Activated CD4-positive, alpha-beta T cell treated with anti-CD3 and anti-CD28 coated beads, Interleukin-2, amount 50 U/mL, for 16 hours (primary cell): ENCODE data around the gene FAM187B.
"Not testable (repeated sequence)": the region's sequence is repeated elsewhere in the genome, so short reads cannot be mapped to it uniquely, and the experiment has no call there.

Experiments
- DNase-seq: peaks from one replicate; pipeline ENCODE4 v3.0.0-alpha.2; 2020

The FAM187B gene

DNA sequence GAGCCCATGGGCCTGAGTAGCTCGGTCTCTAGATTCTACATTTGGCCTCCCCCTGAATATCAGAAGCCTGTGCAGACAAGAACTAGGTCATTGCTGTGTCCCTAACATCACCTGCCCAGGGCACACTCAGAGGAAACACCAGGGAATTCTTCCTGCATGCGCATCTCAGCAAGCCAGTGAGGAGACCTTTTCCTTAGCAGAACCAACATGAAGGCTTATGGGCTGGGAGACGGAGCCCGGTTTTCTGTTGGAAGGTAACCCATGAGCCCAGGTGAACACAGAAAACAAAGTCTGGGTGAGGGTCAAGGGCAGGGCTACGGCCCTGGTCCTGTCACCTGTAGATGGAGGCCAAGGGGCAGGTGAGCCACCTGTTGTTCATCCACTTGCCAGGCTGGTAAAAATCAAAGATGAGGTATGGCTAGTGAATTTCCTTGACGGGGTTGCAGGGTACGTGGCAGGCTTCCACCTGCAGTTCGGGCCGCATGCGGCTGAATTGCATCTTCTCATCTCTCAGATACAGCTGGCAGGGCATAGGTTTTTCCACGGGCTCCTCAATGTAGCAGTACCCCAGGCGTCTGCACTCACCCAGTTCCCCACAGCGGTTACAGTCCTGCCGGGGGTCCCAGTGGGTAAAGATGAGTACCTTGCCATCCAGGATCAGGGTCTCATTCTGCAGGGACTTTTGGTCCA is 3.6 kb upstream of the FAM187B start:
- no peak for DNase-seq

DNA sequence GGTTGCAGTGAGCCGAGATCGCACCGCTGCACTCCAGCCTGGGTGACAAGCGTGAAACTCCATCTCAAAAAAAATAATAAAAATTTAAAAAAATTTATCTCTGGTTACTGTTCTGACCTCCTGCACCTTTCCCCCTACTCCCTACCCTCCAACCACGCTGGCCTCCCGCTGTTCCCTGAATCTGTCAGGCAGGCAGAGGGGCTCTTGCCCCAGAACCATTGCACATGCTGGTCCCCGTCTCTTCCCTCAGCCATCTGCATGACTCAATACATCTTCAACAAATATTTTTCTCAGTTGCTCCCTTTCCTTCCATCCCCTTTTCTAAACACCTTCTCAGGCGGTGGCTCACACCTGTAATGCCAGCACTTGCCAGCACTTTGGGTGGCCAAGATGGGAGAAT is 1.1 kb upstream of the FAM187B start:
- DNase-seq = no peak

DNA sequence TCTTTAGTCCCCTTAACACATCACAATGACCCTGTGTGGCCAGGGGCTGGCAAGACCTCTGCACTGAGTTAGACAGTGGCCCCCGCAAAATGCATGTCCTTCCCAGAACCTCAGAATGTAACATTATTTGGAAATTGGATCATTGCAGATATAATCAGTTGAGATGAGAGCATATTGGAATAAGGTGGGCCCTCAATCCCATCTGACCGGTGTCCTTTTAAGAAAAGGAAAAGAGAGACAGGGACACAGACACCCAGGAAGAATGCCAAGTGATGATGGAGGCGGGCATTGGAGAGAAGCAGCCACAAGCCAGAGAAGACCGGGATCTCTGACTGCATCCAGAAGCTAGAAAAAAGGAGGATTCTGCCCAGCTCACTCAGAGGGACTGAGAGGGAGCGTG is 1.8 kb downstream of the FAM187B start:
- no peak for DNase-seq

DNA sequence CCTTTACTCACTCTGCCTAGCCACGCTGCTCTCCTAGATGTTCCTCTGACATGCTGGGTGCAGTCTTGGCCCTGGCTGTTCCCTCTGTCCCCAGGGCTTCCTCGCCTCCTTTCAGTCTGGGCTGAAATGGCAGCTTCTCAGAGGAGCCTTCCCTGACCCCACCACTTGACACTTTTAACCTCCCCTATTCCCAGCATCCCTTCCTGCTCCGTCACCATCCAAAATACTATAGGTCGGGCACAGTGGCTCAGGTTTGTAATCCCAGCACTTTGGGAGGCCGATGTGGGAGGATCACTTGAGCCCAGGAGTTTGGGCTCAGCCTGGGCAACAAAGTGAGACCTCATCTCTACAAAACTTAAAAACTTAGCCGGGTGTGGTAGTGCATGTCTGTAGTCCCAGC is 2.6 kb downstream of the FAM187B start:
- no peak for DNase-seq

DNA sequence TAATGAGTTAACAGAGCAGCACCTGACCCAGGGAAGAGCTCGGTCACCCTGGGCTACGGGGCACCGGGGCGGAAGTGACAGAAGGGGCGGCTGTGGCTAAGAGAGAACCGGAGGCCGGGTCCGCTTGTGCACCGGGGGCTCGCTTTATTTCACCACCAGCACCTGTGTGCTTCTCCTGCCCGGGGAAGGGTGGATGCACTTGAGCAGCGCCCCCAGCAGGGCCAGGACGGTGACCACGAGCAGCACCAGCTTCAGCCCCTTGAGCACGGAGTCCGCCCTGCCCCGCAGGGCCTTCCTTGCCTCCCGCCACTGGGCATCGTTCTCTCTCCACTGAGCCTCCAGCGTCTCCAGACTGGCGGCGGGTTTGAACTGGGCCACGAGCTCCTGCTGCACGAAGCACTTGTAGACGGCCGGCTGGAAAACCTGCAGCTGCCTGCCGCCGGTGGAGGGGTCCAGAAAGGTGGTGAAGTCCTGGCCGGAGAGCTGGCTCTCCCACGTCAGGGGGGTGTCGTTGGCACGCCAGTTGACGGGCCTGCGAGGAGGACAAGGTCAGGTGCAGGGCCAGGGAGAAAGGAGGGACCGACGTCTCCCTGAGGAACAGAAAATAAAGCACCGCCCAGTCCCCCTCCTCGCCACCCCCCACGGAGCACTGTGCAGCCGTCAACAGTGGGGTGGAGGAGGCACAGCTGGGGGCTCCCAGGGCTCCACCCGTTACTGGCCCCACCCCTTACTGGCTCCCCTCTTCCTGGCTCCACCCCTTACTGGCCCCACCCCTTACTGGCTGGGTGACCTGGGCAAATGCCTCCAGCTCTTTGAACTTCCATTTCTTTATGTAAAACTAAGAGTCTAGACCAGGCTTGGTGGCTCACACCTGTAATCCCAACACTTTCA is 3.6 kb downstream of the FAM187B start:
- no peak for DNase-seq

DNA sequence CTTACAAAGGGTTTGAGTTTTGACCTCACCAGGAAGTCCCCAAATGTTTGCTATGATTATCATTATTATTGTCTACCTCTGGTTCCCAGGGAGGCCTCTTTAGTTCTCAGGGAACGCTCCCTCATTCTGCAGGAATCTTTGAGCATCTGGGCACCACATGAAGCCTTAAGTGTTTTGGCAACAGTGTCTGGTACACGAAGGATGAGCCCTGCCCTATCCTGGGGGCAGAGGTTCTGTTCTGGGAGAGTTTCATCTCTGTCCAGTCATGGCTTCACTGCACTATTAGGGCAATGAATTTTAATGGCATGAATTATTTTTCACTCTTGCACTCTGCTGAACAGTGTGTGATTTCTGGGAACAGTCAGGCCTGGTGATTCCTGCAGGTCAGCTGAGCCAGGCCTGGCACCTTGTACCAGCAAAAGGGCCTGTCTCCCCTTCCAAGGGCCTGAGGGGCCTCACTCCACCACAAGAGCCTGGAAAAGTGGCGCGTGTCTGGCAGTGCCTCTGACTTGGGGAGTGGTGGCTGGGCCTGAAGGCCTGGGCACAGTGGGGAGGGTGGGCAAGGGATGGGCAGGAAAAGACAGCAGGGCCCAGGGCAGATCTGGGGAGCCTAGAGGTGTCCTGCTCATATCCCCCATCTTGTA is 4.6 kb downstream of the FAM187B start:
- DNase-seq = no peak

DNA sequence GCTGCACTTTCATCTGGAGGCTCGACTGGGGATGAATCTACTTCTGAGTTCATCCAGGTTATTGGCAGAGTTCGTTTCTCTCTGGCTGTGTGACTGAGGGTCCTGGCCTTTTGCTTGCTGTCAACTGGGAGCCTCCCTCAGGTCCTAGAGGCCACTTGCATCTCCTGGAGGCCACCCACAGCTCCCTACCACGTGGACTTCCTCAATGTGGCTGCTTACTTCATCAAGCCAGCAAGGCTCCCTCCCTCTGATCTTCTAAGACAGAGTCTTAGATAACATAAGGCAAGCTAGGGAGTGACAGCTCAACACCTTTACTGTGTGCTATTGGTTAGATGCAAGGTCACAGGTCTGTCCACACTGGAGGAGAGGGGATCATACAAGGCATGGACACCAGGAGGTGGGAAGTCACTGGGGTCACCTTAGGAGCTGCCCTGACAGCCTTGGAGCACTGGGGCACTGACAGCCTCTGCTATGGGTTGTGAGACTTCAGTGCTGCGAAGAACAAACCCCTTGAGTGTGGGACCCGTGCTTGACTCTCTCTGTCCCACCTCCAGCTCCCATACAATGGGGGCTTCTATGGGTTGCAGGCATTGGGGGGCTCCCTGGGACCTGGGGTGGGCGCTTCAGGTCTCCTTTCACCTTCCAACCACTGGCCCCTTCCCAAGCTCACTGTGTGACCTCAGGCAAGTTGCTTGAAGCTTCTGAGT is 5.3 kb downstream of the FAM187B start:
- DNase-seq = no peak

DNA sequence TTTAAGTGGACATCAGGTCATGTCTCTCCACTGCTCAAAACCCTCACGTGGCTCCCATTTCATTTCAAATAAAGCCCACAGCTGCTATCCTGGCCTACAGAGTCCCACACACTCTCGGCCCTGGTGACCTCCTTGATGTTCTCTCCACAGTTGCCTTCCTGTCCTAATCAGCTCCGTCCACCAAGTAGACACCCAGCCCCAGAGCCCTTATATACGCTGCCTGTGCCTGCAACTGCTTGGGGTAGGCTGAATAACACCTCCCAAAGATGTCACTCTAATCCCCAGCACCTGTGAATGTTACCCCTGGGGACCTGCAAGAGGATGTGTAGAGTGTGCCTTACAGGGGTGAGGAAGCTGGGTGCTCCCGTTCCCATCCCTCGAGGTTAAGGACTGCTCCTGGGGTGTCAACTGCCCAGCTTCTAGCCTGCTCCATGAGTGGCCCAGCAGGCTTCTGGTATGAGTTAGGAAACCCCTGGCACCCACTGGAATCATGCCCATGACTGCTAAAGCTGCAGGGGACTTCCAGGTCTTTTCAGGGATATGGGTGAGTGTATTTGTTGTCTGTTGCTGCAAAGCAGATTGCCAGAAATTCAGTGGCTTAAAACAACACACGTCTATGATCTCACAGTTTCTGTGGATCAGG is 6.0 kb downstream of the FAM187B start:
- no peak for DNase-seq

DNA sequence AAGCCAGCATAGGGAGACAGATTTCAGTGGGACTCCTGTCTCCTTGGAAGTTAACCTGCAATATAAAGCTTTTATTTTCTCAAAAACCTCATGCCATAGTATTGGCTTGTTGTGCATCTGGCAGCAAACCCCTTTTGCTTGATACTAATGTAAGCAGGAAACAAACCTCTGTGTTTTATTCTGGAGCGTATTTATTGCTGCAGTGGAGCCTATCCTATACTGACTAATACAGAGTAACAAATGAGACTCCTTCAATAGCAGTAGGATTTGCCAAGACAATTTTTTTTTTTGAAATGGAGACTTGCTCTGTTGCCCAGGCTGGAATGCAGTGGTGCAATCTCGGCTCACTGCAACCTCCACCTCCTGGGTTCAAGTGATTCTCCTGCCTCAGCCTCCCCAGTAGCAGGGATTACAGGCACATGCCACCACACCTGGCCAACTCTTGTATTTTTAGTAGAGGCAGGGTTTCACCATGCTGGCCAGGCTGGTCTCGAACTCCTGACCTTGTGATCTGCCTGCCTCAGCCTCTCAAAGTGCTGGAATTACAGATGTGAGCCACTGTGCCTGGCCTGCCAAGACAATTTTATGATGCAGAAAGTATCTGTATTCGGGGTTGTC is 7.5 kb downstream of the FAM187B start:
- not testable (repeated sequence) for DNase-seq

DNA sequence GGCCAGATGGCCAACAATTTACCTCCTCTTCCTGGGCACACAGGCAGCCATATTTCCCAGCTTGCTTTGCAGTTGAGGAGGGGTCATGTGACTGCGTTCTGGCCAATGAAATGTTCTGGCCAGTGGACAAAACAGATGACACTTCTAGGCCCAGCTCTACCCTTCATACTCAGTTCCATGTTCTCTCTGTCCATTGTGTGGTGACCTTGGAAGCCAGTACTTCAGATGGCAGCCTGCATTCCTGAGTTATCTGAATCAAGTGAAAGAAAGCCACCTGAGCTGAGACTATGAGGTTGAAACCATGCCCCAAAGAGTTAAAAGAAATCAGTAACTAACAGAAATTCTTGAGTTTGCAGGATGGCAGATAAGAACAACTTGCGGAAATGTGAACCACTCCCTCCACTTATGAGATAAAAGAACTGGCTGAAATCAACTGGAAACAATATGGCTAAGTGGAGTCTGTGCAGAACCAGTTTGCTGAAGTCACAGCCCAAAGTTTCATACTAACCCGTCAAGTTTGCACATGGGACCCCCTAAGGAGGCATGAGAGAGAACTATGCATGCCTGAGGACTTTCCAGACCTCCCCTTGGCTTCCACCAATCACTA is 8.1 kb downstream of the FAM187B start:
- DNase-seq = no peak

DNA sequence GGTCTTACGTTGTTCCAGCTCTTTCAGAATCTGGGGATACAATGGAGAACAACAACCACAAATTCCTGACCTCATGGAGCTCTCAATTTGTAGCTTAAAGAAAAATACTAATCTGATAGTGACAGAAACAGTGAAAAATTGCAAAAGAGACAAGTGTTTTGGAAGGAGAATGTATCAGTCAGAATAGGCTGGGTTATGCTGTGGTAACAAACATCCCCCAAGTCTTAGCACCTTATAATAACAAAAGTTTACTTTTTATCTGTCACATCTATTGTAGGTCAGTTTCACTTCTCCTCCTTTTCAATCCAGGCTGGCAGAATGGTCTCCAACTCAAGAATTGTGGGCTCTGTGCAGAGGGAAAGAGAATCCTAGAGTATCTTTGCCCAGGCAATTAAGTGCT is 9.5 kb downstream of the FAM187B start:
- no peak for DNase-seq

DNA sequence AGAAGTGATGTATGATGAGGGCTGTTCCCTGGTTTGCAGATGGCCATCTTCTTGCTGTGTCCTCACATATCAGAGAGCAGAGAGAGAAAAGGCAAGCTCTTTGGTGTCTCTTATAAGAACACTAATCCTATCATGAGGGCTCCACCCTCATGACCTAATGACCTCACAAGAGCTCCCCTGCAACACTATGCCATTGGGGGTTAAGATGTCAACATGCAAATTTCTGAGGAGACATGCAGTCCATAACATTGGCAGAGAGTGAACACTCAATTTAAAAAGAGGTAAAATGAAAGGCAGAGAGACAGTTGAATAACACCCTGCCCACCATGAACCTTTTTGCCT is 10.9 kb downstream of the FAM187B start:
- no peak for DNase-seq

DNA sequence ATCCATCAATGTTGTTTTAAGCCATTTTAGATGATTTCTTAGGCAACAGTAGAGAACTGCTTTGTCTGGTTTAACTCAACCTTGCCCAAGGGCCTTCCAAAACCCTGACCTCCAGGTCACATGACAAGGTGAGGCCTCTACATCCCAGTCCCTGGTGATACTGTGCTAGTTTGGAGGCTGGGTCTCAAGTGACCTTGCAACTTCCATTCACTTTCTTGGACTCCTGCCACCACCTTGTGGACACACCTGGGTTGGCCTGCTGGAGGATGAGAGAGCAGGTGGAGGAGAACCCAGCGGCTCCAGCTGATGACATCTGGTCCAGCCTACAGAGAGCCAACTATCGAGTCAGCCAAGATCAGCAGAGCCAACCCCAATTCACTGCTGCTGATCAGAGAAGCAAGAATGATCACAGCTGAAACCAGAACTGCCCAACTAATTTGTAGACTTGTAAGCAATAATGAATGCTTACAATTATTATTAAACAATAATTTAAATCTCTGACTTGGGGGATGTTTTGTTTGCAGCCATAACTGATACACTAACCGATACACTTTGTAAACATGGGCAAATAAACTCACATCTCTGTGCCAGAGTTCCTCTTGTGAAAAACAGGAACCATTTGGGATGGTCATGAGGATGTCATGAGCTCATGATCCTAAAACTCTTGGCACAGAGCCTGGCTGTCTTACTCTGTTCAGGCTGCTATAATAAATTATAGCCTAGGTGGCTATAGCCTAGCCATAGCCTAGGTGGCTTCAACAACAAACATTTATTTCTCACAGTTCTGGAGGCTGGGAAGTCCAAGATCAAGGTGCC is 11.5 kb downstream of the FAM187B start:
- DNase-seq = no peak

DNA sequence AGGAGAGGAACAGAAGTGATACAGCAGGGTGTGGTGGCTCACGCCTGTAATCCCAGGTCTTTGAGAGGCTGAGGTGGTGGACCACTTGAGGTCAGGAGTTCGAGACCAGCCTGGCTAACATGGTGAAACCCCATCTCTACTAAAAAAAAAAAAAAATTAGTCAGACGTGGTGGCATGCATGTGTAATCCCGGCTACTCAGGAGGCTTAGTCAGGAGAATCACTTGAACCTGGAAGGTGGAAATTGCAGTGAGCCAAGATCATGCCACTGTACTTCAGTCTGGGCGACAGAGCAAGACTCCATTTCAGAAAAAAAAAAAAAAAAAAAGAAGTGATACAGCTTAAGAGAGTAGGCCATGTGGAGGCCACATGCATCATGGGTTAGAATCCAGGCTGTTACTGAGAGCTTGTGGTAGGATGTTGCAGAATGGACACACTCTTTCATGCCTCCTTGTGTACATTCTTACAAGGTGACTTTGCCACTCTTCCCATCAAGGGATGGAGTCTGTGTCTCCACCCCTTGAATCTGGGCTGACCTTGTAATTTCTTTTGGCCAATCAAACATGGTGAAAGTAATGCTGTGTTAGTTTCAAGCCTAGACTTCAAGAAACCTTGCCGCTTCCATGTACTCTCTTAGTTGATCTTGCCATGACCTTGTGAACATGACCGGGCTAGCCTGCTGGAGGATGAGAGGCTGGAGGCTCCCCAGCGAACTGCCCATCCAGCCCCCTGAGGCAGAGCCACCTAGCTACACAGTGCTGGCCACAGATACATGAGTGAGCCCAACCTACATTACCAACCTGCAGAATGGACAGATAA is 12.3 kb downstream of the FAM187B start:
- DNase-seq = no peak

DNA sequence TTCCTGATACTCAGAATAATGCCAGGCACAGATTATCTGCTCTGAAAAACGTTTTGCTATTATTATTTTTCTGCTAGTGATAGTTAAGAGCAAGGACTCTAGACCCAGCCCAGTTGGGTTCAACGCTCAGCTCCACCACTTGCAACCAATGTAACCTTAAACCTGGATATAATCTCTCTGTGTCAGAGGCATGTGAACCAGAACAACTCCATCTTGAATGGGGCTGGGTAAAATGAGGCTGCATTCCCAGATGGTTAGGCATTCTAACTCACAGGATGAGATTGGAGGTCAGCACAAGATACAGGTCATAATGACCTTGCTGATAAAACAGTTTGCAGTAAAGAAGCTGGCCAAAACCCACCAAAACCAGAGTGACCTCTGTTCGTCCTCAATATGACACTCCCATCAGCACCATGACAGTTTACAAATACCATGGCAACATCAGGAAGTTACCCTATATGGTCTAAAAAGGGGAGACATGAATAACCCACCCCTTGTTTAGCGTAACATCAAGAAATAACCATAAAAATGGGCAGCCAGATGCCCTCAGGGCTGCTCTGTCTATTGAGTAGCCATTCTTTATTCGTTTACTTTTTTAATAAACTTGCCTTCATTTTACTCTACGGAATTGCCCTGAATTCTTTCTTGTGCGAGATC is 13.6 kb downstream of the FAM187B start:
- no peak for DNase-seq

DNA sequence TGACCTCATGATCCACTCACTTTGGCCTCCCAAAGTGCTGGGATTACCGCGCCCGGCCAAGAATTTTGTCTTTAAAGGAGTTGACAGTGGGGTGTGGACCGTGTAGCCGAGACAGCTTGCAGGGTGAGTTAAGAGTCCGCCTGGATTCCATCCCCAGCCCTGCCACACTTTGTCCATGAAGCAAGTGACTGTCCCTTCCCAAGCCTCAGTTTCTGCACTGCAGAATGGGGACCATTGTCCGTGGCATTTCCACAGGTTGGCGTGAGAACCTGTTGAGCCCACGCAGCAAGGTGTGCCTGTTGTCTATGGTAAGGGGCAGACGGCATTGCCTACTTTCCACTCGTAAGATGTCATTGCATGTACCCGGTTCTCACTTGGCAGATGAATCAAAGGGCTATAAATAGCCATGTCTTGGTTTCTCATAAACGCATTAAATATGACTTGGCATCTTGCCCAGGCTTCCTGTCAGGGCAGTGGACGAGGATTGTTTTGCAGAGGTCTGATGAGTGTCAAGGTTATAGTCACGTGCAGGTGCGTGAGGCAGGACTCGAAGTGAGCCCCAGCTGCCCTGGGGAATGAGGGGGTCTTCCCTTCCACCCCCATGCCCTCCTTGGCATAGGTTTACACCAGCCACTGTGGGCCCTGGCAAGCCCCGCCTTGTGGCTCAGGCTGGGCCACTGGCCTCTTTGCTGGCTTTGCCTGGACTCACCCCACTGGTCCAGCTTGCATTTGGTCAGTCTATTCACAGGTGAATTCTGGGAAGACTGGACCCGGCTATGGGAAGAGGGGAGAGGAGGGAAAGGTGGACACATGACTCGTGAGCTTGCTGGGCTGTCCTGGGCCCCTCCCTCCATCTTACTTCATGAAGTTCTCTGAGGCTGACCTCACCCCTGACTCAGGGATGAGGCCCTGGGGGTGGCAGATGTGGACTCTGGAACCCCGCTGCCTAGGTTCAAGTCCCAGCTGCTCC is 14.6 kb downstream of the FAM187B start:
- DNase-seq = peak; percentile 89

DNA sequence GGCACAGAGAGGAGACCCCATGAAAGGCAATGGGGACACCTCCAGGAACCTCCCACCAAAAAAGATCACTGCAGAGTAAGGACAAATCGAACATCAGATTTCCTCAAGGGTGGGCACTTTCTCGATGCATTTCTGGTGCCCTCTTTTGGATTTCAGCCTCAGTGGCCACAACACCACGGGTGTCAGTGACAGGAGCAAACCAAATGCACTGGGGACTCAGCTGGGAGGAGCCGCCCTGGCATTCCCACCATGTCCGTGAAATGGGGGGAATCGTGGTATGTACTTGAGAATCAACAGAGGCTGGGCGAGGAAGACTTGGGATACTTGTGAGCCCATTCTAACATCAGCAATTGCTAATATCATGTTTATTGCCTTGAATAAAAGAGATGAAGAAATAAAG is 16.3 kb downstream of the FAM187B start:
- DNase-seq = no peak

DNA sequence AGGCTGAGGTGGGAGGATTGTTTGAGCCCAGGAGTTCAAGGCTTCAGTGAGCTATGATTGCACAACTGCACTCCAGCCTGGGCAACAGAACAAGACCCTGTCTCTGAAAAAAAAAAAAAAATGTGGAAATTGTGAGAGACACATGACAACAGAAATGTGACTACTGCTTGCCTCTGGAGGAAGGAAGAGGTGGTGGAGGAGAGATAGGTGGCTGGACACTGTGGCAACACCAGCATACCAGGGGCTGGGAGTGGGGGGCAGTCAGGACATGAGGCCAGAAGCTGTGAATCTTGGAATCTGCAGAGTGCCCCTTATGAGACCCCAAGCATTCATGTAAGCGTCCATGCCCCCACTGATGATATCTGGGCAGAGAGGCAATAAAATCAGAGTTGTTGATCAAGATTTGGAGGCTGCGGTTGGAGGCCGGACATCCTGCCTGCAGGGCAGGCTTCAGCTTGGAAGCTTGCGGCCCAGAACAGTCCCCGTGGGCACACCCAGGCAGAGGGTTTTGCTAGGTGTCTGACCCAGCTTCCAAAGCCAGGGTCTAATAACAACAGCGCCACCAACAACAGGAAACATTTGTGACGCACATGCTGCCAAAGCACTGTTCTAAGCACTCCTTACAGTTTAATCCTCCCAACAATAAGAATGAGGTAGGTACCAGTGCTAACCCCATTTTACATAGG is 16.9 kb downstream of the FAM187B start:
- DNase-seq = peak; percentile 77
